Astrocyte (in vitro differentiated cells and primary cell): Measurements from ENCODE around the gene C18orf32. TPM values are rescaled to one million over a fixed set of nuclear protein-coding genes. Genes with fewer than 3 reads are reported as not detected.
"Not testable (repeated sequence)": the region's sequence is repeated elsewhere in the genome, so short reads cannot be mapped to it uniquely, and the experiment has no call there.

ENCODE experiments used
- DNase-seq: peaks from one replicate; pipeline ENCODE4 v3.0.0-alpha.2; 2010; ENCODE audit warnings: low read depth
- FAIRE-seq: peaks from 2 replicates; lab custom pipeline; 2011; peaks lifted over from hg19 to GRCh38; lab: Jason Lieb, UNC
- H2AFZ ChIP-seq: 2 replicates; pipeline ENCODE4 v1.6.0; 2012; ENCODE audit warnings: low read depth, low read length, inconsistent platforms
- H3K27ac ChIP-seq: 2 replicates; pipeline ENCODE4 v1.5.1; 2011; ENCODE audit warnings: low read depth, low read length, inconsistent platforms
- H3K27me3 ChIP-seq: 2 replicates; pipeline ENCODE4 v1.6.0; 2011; ENCODE audit warnings: low read length, inconsistent platforms; ENCODE audit not compliant: insufficient read depth
- H3K36me3 ChIP-seq: 2 replicates; pipeline ENCODE4 v1.5.1; 2011; ENCODE audit warnings: low read length, inconsistent platforms; ENCODE audit not compliant: insufficient read depth
- H3K4me1 ChIP-seq: 2 replicates; pipeline ENCODE4 v1.5.1; 2011; ENCODE audit warnings: low read length, inconsistent platforms; ENCODE audit not compliant: insufficient read depth
- H3K4me2 ChIP-seq: 2 replicates; pipeline ENCODE4 v1.6.0; 2012; ENCODE audit warnings: low read length, inconsistent platforms
- H3K4me3 ChIP-seq: 2 replicates; pipeline ENCODE4 v1.5.1; 2011; ENCODE audit warnings: low read depth, mild to moderate bottlenecking, low read length, inconsistent platforms; ENCODE audit not compliant: insufficient read depth
- H3K79me2 ChIP-seq: 2 replicates; pipeline ENCODE4 v1.6.0; 2012; ENCODE audit warnings: mild to moderate bottlenecking, low read length, inconsistent platforms; ENCODE audit not compliant: insufficient read depth
- H3K9ac ChIP-seq: 2 replicates; pipeline ENCODE4 v1.6.0; 2012; ENCODE audit warnings: mild to moderate bottlenecking, low read length, inconsistent platforms
- H3K9me3 ChIP-seq: 2 replicates; pipeline ENCODE4 v1.5.1; 2012; ENCODE audit warnings: low read depth, mild to moderate bottlenecking, low read length, inconsistent platforms; ENCODE audit not compliant: insufficient read depth
- H4K20me1 ChIP-seq: 2 replicates; pipeline ENCODE4 v1.6.0; 2012; ENCODE audit warnings: low read length, inconsistent platforms; ENCODE audit not compliant: insufficient read depth
- H3K27ac Mint-ChIP-seq: one replicate; pipeline ENCODE4 v1.8.0; 2021; ENCODE audit warnings: mild to moderate bottlenecking, mixed read lengths; ENCODE audit not compliant: unreplicated experiment
- H3K27me3 Mint-ChIP-seq: one replicate; pipeline ENCODE4 v1.8.0; 2021; ENCODE audit warnings: low read depth, mixed read lengths; ENCODE audit not compliant: unreplicated experiment
- H3K36me3 Mint-ChIP-seq: one replicate; pipeline ENCODE4 v1.8.0; 2021; ENCODE audit warnings: low read depth, mixed read lengths; ENCODE audit not compliant: unreplicated experiment
- H3K4me1 Mint-ChIP-seq: one replicate; pipeline ENCODE4 v1.8.0; 2021; ENCODE audit warnings: low read depth, mixed read lengths; ENCODE audit not compliant: unreplicated experiment
- H3K4me3 Mint-ChIP-seq: one replicate; pipeline ENCODE4 v1.8.0; 2021; ENCODE audit warnings: mild to moderate bottlenecking, moderate library complexity, mixed read lengths; ENCODE audit not compliant: unreplicated experiment
- H3K9me3 Mint-ChIP-seq: one replicate; pipeline ENCODE4 v1.8.0; 2021; ENCODE audit warnings: mild to moderate bottlenecking, mixed read lengths; ENCODE audit not compliant: unreplicated experiment
- CTCF ChIP-seq: IDR thresholded peaks from 2 replicates; pipeline ENCODE4 v1.5.1; 2011; ENCODE audit warnings: low read depth, mild to moderate bottlenecking, inconsistent platforms, low read length, moderate library complexity; ENCODE audit not compliant: insufficient read depth
- EZH2 ChIP-seq: IDR thresholded peaks from 2 replicates; pipeline ENCODE4 v1.6.1; 2012; ENCODE audit warnings: mild to moderate bottlenecking, low read length, inconsistent platforms; ENCODE audit not compliant: insufficient read depth
- total RNA-seq: library from RNA; stranded (reverse); gene quantifications from 2 replicates; pipeline ENCODE4 v1.2.1, GENCODE V29; 2021

The C18orf32 gene
- total RNA-seq, 1 donor from 2014 or later, result 40.3 TPM

GRCh38 chr18:49519101-49519971 is 32.3 kb upstream of the C18orf32 start:
- no peaks in the 10 kb centered on the region for H4K20me1 ChIP-seq
- Mint-ChIP-seq H3K9me3 (no peaks in the 10 kb centered on the region), H3K27ac (no peak overlapping the region), H3K27me3 (peaks cover 7% of the 10 kb centered on the region), H3K4me3 (no peak overlapping the region), H3K36me3 (peaks cover 2% of the 10 kb centered on the region), H3K4me1 (peaks cover 5% of the 10 kb centered on the region)
- no peaks in the 10 kb centered on the region for H3K9me3 ChIP-seq
- H2AFZ ChIP-seq, result peak overlapping the region; percentile 34
- H3K4me3 ChIP-seq, result no peak overlapping the region
- H3K9ac ChIP-seq, result no peak overlapping the region
- H3K27me3 ChIP-seq, result no peaks in the 10 kb centered on the region
- no peak overlapping the region for H3K27ac ChIP-seq
- no peaks in the 10 kb centered on the region for H3K79me2 ChIP-seq
- DNase-seq (no peak), FAIRE-seq (no peak)
- H3K4me1 ChIP-seq, result peaks cover 3% of the 10 kb centered on the region
- no peaks in the 10 kb centered on the region for H3K36me3 ChIP-seq
- H3K4me2 ChIP-seq, result no peak overlapping the region
- TF ChIP-seq EZH2 (no peak), CTCF (no peak)

- Histone ChIP-seq H4K20me1 (no peaks in the 10 kb centered on the region), H3K9ac (no peak overlapping the region), H3K4me2 (no peak overlapping the region), H3K27me3 (no peaks in the 10 kb centered on the region), H3K4me1 (peaks cover 3% of the 10 kb centered on the region), H2AFZ (no peak overlapping the region), H3K9me3 (no peaks in the 10 kb centered on the region), H3K79me2 (no peaks in the 10 kb centered on the region), H3K27ac (no peak overlapping the region), H3K36me3 (no peaks in the 10 kb centered on the region), H3K4me3 (no peak overlapping the region)
- Mint-ChIP-seq H3K36me3 (peaks cover 2% of the 10 kb centered on the region), H3K4me3 (no peak overlapping the region), H3K27me3 (peaks cover 7% of the 10 kb centered on the region), H3K9me3 (no peaks in the 10 kb centered on the region), H3K4me1 (peaks cover 5% of the 10 kb centered on the region), H3K27ac (no peak overlapping the region)
- FAIRE-seq (no peak), DNase-seq (no peak)
- no peak for TF ChIP-seq EZH2
- TF ChIP-seq CTCF, result no peak
Observed at GRCh38 chr18:49517483-49517882, 30.4 kb upstream of the C18orf32 start.

- H3K36me3 ChIP-seq, result no peaks in the 10 kb centered on the region
- no peaks in the 10 kb centered on the region for H3K79me2 ChIP-seq
- H2AFZ ChIP-seq, result no peak overlapping the region
- FAIRE-seq (no peak), DNase-seq (no peak)
- H3K9me3 ChIP-seq, result no peaks in the 10 kb centered on the region
- H3K4me3 Mint-ChIP-seq, result no peak overlapping the region
- H3K27ac Mint-ChIP-seq, result no peak overlapping the region
- peaks cover 3% of the 10 kb centered on the region for H3K4me1 Mint-ChIP-seq
- no peaks in the 10 kb centered on the region for H3K9me3 Mint-ChIP-seq
- no peaks in the 10 kb centered on the region for H3K4me1 ChIP-seq
- H4K20me1 ChIP-seq, result no peaks in the 10 kb centered on the region
- TF ChIP-seq CTCF (no peak), EZH2 (no peak)
- no peaks in the 10 kb centered on the region for H3K27me3 ChIP-seq
- no peak overlapping the region for H3K9ac ChIP-seq
- H3K4me2 ChIP-seq, result no peak overlapping the region
- H3K27me3 Mint-ChIP-seq, result peaks cover 8% of the 10 kb centered on the region
- no peak overlapping the region for H3K4me3 ChIP-seq
- no peak overlapping the region for H3K27ac ChIP-seq
- H3K36me3 Mint-ChIP-seq, result peaks cover 2% of the 10 kb centered on the region
Observed at GRCh38 chr18:49515516-49515915, 28.5 kb upstream of the C18orf32 start.

GRCh38 chr18:49515003-49515402 is 28.0 kb upstream of the C18orf32 start:
- not testable (repeated sequence) for H4K20me1 ChIP-seq, FAIRE-seq, H3K4me3 Mint-ChIP-seq, H3K9me3 Mint-ChIP-seq, H2AFZ ChIP-seq, H3K79me2 ChIP-seq, H3K27ac ChIP-seq, H3K4me3 ChIP-seq, H3K36me3 Mint-ChIP-seq, H3K4me1 ChIP-seq, H3K9ac ChIP-seq, H3K9me3 ChIP-seq, DNase-seq, H3K27me3 ChIP-seq, H3K4me1 Mint-ChIP-seq, H3K4me2 ChIP-seq, H3K36me3 ChIP-seq, H3K27ac Mint-ChIP-seq
- H3K27me3 Mint-ChIP-seq, result peaks cover 10% of the 10 kb centered on the region
